HCT116 (cell line): ENCODE data around the gene ADAD2. TPM values are rescaled to one million over a fixed set of nuclear protein-coding genes. Genes with fewer than 3 reads are reported as not detected.

Experiments
- ATAC-seq: fragments of 200-7000 bp; cut with Tn5 transposase; 2 replicates; pipeline ENCODE4 v1.9.1; 2020; ENCODE audit warnings: mild to moderate bottlenecking, moderate library complexity
- BruUV-seq: library from RNA; stranded (reverse); fragments of 400-500 nt; replicated peaks from 2 replicates; lab custom pipeline; 2021; lab: Mats Ljungman, UMichigan
- CTCF ChIA-PET: fragments of 300-600 bp; sonication (Branson Sonifier 250); formaldehyde crosslinking; loops from one replicate; lab custom pipeline; 2021; ENCODE audit warnings: antibody characterized with exemption; lab: Charles Lee
- POLR2A ChIA-PET: fragments of 300-600, 350-600 bp; sonication (Branson Sonifier 250); formaldehyde crosslinking; loops from one replicate; lab custom pipeline; 2021; ENCODE audit warnings: antibody characterized with exemption; lab: Charles Lee
- RAD21 ChIA-PET, 2 experiments: fragments of 300-600 bp; sonication (Branson Sonifier 250); formaldehyde crosslinking; loops; one replicate each; lab custom pipeline; 2023; ENCODE audit warnings: low total read pairs in 2 of 2; ENCODE audit not compliant: uncharacterized antibody in 2 of 2, unreplicated experiment in 2 of 2, low non-redundant PET in 1 of 2; lab: Charles Lee
- DNase-seq: peaks from one replicate; pipeline ENCODE4 v3.0.0-alpha.2; 2010; ENCODE audit warnings: low read depth, low spot score
- H2AFZ ChIP-seq: fragments of 200-600 bp; shearing (Covaris generic), sonication (generic); 2 replicates; pipeline ENCODE4 v1.6.1; 2017; ENCODE audit warnings: low read depth, mixed run types, mixed read lengths, antibody characterized with exemption, low read length; ENCODE audit not compliant: poor library complexity, severe bottlenecking
- H3K27ac ChIP-seq: 2 replicates; pipeline ENCODE4 v1.5.1; 2012; ENCODE audit warnings: low read depth, low read length
- H3K27me3 ChIP-seq: fragments of 200-600 bp; sonication (generic); 2 replicates; pipeline ENCODE4 v1.6.1; 2016; ENCODE audit warnings: mixed run types, low read length, mixed read lengths; ENCODE audit not compliant: insufficient read depth
- H3K36me3 ChIP-seq, 2 experiments: fragments of 200-500 bp in 1 of 2; fragments of 200-600 bp in 1 of 2; sonication (Bioruptor generic) in 1 of 2; sonication (generic) in 1 of 2; 2 replicates each; pipeline versions ENCODE4 v1.5.1 to v1.6.1; 2014 to 2016; ENCODE audit warnings: low read length in 2 of 2, inconsistent platforms in 1 of 2, mixed read lengths in 1 of 2, mixed run types in 1 of 2; ENCODE audit not compliant: insufficient read depth in 2 of 2, control insufficient read depth in 1 of 2
- H3K4me1 ChIP-seq, 2 experiments: fragments of 200-600 bp in 1 of 2; sonication (generic) in 1 of 2; 2 replicates each; pipeline versions ENCODE4 v1.5.1 to v1.6.1; 2012 to 2017; ENCODE audit warnings: low read length in 2 of 2, inconsistent platforms in 1 of 2, mild to moderate bottlenecking in 1 of 2, mixed read lengths in 1 of 2, mixed run types in 1 of 2, moderate library complexity in 1 of 2; ENCODE audit not compliant: insufficient read depth in 2 of 2, control insufficient read depth in 1 of 2
- H3K4me2 ChIP-seq: fragments of 200-600 bp; sonication (generic); 2 replicates; pipeline ENCODE4 v1.6.1; 2017; ENCODE audit warnings: mixed run types, low read length, mixed read lengths
- H3K4me3 ChIP-seq, 2 experiments: fragments of 200-600 bp in 1 of 2; sonication (generic) in 1 of 2; replicated peaks in 1 of 2; 2 replicates each; pipeline ENCODE4 v1.5.1; 2011 to 2016; ENCODE audit warnings: low read length in 2 of 2, control low read depth in 1 of 2, low read depth in 1 of 2, mild to moderate bottlenecking in 1 of 2, mixed read lengths in 1 of 2, mixed run types in 1 of 2
- H3K79me2 ChIP-seq: fragments of 200-600 bp; sonication (generic); 2 replicates; pipeline ENCODE4 v1.6.1; 2017; ENCODE audit warnings: mild to moderate bottlenecking, mixed run types, low read length, moderate library complexity, mixed read lengths; ENCODE audit not compliant: insufficient read depth
- H3K9ac ChIP-seq: fragments of 200-600 bp; sonication (generic); 2 replicates; pipeline ENCODE4 v1.6.1; 2016; ENCODE audit warnings: low read length, mixed read lengths
- H3K9me2 ChIP-seq: fragments of 200-600 bp; sonication (generic), shearing (Covaris generic); 2 replicates; pipeline ENCODE4 v1.6.1; 2017; ENCODE audit warnings: mixed run types, mild to moderate bottlenecking, moderate library complexity; ENCODE audit not compliant: insufficient read depth
- H3K9me3 ChIP-seq, 2 experiments: fragments of 200-500 bp in 1 of 2; fragments of 200-600 bp in 1 of 2; sonication (Bioruptor generic) in 1 of 2; sonication (generic) in 1 of 2; 2 replicates each; pipeline ENCODE4 v1.6.1; 2014 to 2017; ENCODE audit warnings: low read length in 2 of 2, mixed read lengths in 2 of 2, inconsistent platforms in 1 of 2, low read depth in 1 of 2, mild to moderate bottlenecking in 1 of 2, mixed run types in 1 of 2, moderate library complexity in 1 of 2; ENCODE audit not compliant: control insufficient read depth in 1 of 2, insufficient read depth in 1 of 2
- H4K20me1 ChIP-seq: fragments of 200-600 bp; sonication (generic), shearing (Covaris generic); 2 replicates; pipeline ENCODE4 v1.6.1; 2017; ENCODE audit warnings: mixed run types, mild to moderate bottlenecking, moderate library complexity; ENCODE audit not compliant: insufficient read depth
- CBX3 ChIP-seq: IDR thresholded peaks from 2 replicates; pipeline ENCODE4 v1.6.1; 2012; ENCODE audit warnings: low read depth
- EGR1 ChIP-seq: IDR thresholded peaks from 2 replicates; pipeline ENCODE4 v1.6.1; 2012; ENCODE audit warnings: low read depth
- ELF1 ChIP-seq: IDR thresholded peaks from 2 replicates; pipeline ENCODE4 v1.6.1; 2012; ENCODE audit warnings: low read depth, borderline replicate concordance
- EZH2 ChIP-seq: fragments of 200-600 bp; sonication (generic); IDR thresholded peaks from 2 replicates; pipeline ENCODE4 v1.6.1; 2017; ENCODE audit warnings: antibody characterized with exemption, mixed run types
- EZH2phosphoT487 ChIP-seq: fragments of 200-600 bp; IDR thresholded peaks from 2 replicates; pipeline ENCODE4 v1.6.1; 2018; ENCODE audit warnings: antibody characterized with exemption, borderline replicate concordance
- FOSL1 ChIP-seq: IDR thresholded peaks from 2 replicates; pipeline ENCODE4 v1.6.1; 2012; ENCODE audit warnings: low read depth
- JUND ChIP-seq: IDR thresholded peaks from 2 replicates; pipeline ENCODE4 v1.6.1; 2012
- POLR2A ChIP-seq: IDR thresholded peaks from 2 replicates; pipeline ENCODE4 v1.7.0; 2011; ENCODE audit warnings: borderline replicate concordance; ENCODE audit not compliant: insufficient read depth, insufficient read length; ENCODE audit errors: extremely low read depth
- RAD21 ChIP-seq: IDR thresholded peaks from 2 replicates; pipeline ENCODE4 v1.6.1; 2012; ENCODE audit warnings: low read depth, mild to moderate bottlenecking
- SRF ChIP-seq: IDR thresholded peaks from 2 replicates; pipeline ENCODE4 v1.6.1; 2012; ENCODE audit warnings: low read depth
- ZFX ChIP-seq: fragments of 450-650 bp; IDR thresholded peaks from 2 replicates; pipeline ENCODE4 v1.6.1; 2017
- intact Hi-C: fragments of 100-400 bp; cut with micrococcal nuclease; formaldehyde crosslinking; loops from 2 replicates; pipeline ENCODE4 v1.10.0; 2022
- total RNA-seq: library from RNA; stranded (reverse); gene quantifications from one replicate; pipeline ENCODE4 v1.2.1, GENCODE V29; 2021; ENCODE audit not compliant: unreplicated experiment
- TF ChIP-seq, protein P1 (sequence below): IDR thresholded peaks from 2 replicates; pipeline ENCODE4 v1.6.1; 2011; ENCODE audit warnings: mild to moderate bottlenecking, low read length, moderate library complexity; ENCODE audit not compliant: insufficient replicate concordance; ENCODE audit errors: extremely low read depth

The ADAD2 gene
- total RNA-seq, 1 experiment from 2014 or later, result not detected

DNA sequence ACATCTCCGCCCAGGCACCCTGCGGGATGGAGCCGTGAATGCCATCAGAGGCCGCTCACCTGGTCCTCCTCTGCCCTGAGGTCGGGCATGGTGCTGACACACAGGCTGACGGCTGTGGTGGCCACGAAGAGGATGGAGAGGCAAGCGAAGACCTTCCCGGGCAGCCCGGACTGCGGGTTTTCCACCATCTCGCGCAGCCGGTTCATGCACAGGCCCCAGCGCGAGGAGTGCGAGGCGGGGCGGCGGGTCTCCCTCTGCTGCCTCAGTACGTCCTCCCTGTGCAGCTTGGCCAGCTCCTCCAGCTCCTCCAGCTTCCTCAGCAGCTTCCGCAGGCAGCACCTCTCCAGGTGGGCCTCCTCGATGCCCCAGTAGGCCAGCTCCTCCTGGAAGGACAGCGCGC is 45.7 kb downstream of the ADAD2 start:
- Histone ChIP-seq H3K79me2 (no peaks in the 10 kb centered on the region), H3K27me3 (peaks cover 28% of the 10 kb centered on the region; the same call in 1 of the 2 replicates)

DNA sequence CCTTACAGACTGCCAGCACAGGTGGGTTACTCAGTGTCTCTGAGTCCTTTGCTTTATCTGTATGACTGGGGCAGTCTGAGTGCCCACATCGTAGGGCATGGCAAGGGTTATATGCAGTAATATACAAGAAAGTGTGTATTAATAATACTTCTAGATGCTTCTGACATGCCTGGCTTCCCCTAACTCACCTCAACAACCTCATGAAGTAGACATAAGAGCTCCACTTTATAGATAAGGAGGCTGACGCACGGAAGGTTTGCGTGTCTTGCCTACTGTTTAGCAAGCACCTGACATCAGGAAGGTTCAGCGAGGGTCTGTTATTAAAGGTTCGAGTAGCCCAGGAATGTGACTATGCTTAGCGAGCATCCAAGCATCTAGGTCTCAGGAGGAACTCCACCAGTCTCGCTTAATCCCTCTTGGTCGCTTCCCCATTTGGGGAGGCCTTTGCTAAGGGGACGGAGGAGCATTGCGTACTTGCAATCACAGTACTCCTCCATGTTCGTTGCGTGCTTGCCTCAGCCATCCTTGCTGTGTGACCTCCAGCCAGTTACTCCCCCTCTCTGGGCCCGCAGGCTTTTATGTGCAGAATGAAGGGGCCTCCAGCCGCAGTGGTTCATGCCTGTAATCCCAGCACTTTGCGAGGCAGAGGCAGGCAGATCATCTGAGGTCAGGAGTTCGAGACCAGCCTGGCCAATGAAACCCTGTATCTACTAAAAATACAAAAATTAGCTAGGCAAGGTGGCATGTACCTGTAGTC is 47.2 kb downstream of the ADAD2 start:
- Histone ChIP-seq H3K27ac (no peak overlapping the region), H3K36me3 (no peaks in the 10 kb centered on the region), H3K9me2 (no peaks in the 10 kb centered on the region), H3K27me3 (peaks cover 28% of the 10 kb centered on the region; the same call in 1 of the 2 replicates), H3K9me3 (no peaks in the 10 kb centered on the region), H3K4me2 (no peak overlapping the region), H4K20me1 (no peaks in the 10 kb centered on the region), H3K9ac (no peak overlapping the region), H3K4me1 (no peaks in the 10 kb centered on the region), H3K4me3 (no peak overlapping the region), H2AFZ (no peak overlapping the region), H3K79me2 (no peaks in the 10 kb centered on the region)
- ATAC-seq, result no peak
- RAD21 ChIA-PET, result no interaction called here
- BruUV-seq, result no TSS peak
- DNase-seq, result no peak
- intact Hi-C loops, result no loop called here
- CTCF ChIA-PET, result no interaction called here
- TF ChIP-seq EZH2phosphoT487 (no peak), ZFX (no peak), EZH2 (no peak), SRF (no peak), CBX3 (no peak)
- TF ChIP-seq, protein P1, sequence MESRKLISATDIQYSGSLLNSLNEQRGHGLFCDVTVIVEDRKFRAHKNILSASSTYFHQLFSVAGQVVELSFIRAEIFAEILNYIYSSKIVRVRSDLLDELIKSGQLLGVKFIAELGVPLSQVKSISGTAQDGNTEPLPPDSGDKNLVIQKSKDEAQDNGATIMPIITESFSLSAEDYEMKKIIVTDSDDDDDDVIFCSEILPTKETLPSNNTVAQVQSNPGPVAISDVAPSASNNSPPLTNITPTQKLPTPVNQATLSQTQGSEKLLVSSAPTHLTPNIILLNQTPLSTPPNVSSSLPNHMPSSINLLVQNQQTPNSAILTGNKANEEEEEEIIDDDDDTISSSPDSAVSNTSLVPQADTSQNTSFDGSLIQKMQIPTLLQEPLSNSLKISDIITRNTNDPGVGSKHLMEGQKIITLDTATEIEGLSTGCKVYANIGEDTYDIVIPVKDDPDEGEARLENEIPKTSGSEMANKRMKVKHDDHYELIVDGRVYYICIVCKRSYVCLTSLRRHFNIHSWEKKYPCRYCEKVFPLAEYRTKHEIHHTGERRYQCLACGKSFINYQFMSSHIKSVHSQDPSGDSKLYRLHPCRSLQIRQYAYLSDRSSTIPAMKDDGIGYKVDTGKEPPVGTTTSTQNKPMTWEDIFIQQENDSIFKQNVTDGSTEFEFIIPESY, result no peak
- POLR2A ChIA-PET, result no interaction called here

More for the DNA sequence above, 45.7 kb downstream of the ADAD2 start:
- intact Hi-C loops, result no loop called here
- no peaks in the 10 kb centered on the region for H3K9me3 ChIP-seq
- ChIA-PET CTCF (no interaction called here), RAD21 (no interaction called here), POLR2A (no interaction called here)
- no peak for ATAC-seq
- no peaks in the 10 kb centered on the region for H3K4me1 ChIP-seq
- TF ChIP-seq ELF1 (no peak), RAD21 (no peak), POLR2A (no peak), FOSL1 (no peak), JUND (no peak), EGR1 (no peak), EZH2 (no peak)
- H3K9ac ChIP-seq, result no peak overlapping the region
- H3K4me3 ChIP-seq, result no peak overlapping the region
- no peaks in the 10 kb centered on the region for H4K20me1 ChIP-seq
- no peaks in the 10 kb centered on the region for H3K36me3 ChIP-seq
- DNase-seq, result no peak
- no peaks in the 10 kb centered on the region for H3K9me2 ChIP-seq
- no TSS peak for BruUV-seq
- H2AFZ ChIP-seq, result no peak overlapping the region
- H3K27ac ChIP-seq, result no peak overlapping the region
- H3K4me2 ChIP-seq, result no peak overlapping the region
